ENCODE measurements around the gene CAMK1G.

- no peak for TF ChIP-seq CTCF (IDR thresholded peaks at IDR 0.05; ENCODE audit: insufficient read depth, low read length, poor library complexity, severe bottlenecking)
- no peak for TF ChIP-seq EZH2phosphoT487 (conservative IDR thresholded peaks at IDR 0.05; ENCODE audit: low read length)
Observed at GRCh38 chr1:209593747-209594146, 10.2 kb downstream of the CAMK1G start.
